HG03159 (cell line): ENCODE results near the gene MIOS.

ENCODE experiments used
- ATAC-seq: cut with Tn5 transposase; IDR thresholded peaks from one replicate; pipeline ENCODE4 v1.9.1; 2021; ENCODE audit warnings: mild to moderate bottlenecking, moderate library complexity; ENCODE audit not compliant: unreplicated experiment

MIOS gene

GRCh38 chr7:7566651-7567611 lies at the start of gene MIOS:
MIOS (plus strand) TSS chr7:7566884; CDS start chr7:7572476, 5,592 bp downstream.
- peak; percentile 70 for ATAC-seq

- ATAC-seq = no peak
These were observed 48.9 kb upstream of the MIOS start for GRCh38 chr7:7517754-7518153.

GRCh38 chr7:7519056-7519455 lies 47.6 kb upstream of the MIOS start:
- ATAC-seq = no peak

- ATAC-seq = no peak
These were observed 47.2 kb upstream of the MIOS start for GRCh38 chr7:7519528-7519927.

GRCh38 chr7:7521259-7521658 lies 45.4 kb upstream of the MIOS start:
- ATAC-seq = no peak

GRCh38 chr7:7522421-7522820 lies 44.3 kb upstream of the MIOS start:
- ATAC-seq = no peak

GRCh38 chr7:7524121-7524520 lies 42.6 kb upstream of the MIOS start:
- ATAC-seq = no peak

GRCh38 chr7:7526006-7526405 lies 40.7 kb upstream of the MIOS start:
- no peak for ATAC-seq

GRCh38 chr7:7527047-7527446 lies 39.6 kb upstream of the MIOS start:
- ATAC-seq = no peak

GRCh38 chr7:7529328-7529727 lies 37.4 kb upstream of the MIOS start:
- no peak for ATAC-seq

- ATAC-seq = no peak
These were observed 32.8 kb upstream of the MIOS start for GRCh38 chr7:7533831-7534430.

- no peak for ATAC-seq
These were observed 31.0 kb upstream of the MIOS start, which contains the start of gene COL28A1 for GRCh38 chr7:7535691-7536090. COL28A1 (minus strand) TSS chr7:7535873; CDS start chr7:7532875, 2,998 bp downstream.

GRCh38 chr7:7536396-7537019 lies 30.2 kb upstream of the MIOS start:
- ATAC-seq = no peak

GRCh38 chr7:7537711-7538110 lies 29.0 kb upstream of the MIOS start:
- ATAC-seq = no peak

- ATAC-seq = no peak
These were observed 27.5 kb upstream of the MIOS start for GRCh38 chr7:7539152-7539551.

- no peak for ATAC-seq
These were observed 27.0 kb upstream of the MIOS start for GRCh38 chr7:7539711-7540110.

GRCh38 chr7:7542251-7542835 lies 24.3 kb upstream of the MIOS start:
- no peak for ATAC-seq

GRCh38 chr7:7548407-7548806 lies 18.3 kb upstream of the MIOS start:
- no peak for ATAC-seq

- no peak for ATAC-seq
These were observed 16.0 kb upstream of the MIOS start for GRCh38 chr7:7550663-7551062.

- no peak for ATAC-seq
These were observed 14.5 kb upstream of the MIOS start for GRCh38 chr7:7552199-7552598.

- no peak for ATAC-seq
These were observed 13.3 kb upstream of the MIOS start for GRCh38 chr7:7553386-7553785.
